GM18511 (cell line): ENCODE measurements around the gene ZNF358.

Experiments
- ATAC-seq: cut with Tn5 transposase; IDR thresholded peaks from one replicate; pipeline ENCODE4 v1.9.1; 2021; ENCODE audit warnings: mild to moderate bottlenecking, moderate library complexity; ENCODE audit not compliant: unreplicated experiment

Gene ZNF358

DNA sequence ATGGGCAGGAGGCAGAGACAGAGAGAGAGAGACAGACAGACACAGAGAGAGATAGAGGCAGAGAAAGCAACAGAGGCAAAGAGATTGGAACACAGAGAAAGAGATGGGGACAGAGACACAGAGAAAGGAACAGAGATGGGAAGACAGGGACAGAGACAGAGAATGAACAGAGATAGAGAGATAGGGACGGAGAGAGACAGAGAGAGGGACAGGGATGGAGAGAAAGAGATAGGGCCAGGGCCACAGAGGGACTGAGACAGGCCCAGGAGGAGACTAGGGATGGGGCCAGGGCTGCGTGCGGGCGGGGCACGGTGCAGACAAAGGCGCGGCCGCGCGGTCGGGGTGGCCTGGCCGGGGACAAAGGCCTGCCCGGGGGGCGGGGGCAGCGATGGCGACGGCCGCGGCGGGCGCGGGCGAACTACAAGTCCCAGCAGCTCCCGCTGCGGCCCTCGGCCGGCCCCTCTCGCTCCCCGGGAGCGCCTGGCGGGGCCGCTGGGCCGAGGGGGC is at the start of gene ZNF358:
Gene ZNF358 (plus strand): TSS at position 459 of the 507 bp plus-strand sequence. CDS start 3,140 bp downstream, outside the sequence.
- no peak for ATAC-seq

DNA sequence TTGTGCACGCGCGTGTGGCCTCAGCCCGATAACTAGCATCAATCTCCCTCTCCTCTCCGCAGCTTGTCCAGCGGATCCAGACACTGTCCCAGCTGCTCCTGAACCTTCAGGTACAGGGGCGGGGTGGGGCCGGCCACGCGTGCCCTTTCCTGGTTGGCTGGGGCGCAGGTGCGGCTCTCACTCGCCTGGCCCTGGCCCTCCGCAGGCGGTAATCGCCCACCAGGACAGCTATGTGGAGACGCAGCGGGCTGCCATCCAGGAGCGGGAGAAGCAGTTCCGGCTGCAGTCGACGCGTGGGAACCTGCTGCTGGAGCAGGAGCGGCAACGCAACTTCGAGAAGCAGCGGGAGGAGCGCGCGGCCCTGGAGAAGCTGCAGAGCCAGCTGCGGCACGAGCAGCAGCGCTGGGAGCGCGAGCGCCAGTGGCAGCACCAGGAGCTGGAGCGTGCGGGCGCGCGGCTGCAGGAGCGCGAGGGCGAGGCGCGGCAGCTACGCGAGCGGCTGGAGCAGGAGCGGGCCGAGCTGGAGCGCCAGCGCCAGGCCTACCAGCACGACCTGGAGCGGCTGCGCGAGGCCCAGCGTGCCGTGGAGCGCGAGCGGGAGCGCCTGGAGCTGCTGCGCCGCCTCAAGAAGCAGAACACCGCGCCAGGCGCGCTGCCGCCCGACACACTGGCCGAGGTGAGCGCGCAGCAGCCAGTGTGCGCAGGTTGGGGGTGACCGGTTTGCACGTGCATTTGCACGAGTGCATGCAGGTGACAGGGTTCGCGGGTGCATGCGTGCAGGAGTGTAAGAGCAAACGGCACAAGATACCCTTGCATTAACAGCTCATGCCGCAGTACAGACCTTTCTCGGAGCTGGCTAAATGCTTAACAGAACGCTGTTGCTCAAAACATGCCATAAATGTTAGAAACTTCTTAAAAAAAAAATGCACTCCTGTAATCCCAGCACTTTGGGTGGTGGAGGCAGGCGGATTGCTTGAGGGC is 48.6 kb upstream of the ZNF358 start:
- ATAC-seq = no peak

DNA sequence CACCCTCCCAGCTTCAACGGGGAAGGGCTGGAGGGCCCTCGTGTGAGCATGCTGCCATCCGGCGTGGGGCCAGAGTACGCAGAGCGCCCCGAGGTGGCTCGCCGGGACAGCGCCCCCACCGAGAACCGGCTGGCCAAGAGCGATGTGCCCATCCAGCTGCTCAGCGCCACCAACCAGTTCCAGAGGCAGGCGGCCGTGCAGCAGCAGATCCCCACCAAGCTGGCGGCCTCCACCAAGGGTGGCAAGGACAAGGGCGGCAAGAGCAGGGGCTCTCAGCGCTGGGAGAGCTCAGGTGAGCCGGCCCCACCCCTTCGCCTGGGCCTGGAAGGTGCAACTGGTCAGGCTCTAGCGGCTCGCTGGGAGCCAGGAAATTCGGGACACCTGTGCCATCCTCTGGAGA is 47.1 kb upstream of the ZNF358 start:
- no peak for ATAC-seq

DNA sequence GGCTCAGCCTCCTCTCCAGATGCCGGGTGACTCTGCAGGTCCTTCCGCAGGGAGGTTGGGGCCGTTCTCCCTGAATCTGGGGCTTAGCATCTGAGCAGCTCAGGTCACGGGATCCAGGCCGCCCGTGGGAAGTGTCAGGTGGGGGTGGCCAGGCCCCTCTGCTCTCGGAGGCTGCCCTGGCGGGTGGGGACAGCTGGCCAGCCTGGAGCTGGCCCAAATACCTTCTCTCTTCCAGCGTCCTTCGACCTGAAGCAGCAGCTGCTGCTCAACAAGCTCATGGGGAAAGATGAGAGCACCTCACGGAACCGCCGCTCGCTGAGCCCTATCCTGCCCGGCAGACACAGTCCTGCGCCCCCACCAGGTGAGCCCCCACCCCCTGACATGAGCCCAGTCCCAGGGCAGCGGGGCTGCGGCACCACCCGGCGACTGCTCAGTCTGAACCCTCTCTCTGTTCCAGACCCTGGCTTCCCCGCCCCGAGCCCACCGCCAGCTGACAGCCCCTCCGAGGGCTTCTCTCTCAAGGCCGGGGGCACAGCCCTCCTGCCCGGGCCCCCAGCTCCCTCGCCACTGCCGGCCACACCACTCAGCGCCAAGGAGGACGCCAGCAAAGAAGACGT is 46.1 kb upstream of the ZNF358 start:
- ATAC-seq = no peak

DNA sequence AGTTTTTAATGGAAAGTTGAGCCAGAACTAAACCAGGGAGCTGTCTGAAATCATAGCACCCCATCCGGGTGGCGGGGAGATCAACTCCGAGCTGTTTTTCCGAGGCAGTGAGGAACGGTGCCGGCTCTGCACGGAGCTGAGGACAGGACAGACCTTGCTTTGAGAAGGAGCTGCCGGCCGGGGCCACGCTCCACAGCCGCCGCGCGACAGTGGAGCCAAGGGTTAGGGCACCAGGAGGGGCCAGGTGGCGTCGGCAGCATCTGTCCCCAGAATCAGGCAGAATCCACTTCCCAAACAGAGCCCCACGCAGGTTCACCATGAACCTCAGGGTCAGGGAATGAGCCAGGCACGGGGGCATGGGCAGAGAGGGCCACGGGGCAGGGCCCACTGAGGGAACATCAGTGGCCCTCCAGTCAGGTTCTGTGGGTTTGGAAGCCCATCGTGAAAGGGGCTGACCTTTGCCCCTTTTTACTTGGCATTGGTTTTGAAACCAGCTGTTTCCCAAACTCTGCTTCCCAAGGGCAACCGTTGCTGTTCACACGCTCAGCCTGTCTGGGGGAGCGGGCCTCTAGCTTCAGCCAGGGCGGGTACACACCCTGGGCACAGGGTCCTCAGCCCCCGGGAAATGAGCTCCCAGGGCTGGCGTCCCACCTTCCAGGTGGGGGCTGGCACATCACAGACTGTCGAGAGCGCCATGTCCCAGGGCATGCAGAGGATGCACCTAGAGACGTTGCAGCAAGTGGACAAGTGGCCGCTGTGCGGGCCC is 45.2 kb upstream of the ZNF358 start:
- ATAC-seq = no peak

DNA sequence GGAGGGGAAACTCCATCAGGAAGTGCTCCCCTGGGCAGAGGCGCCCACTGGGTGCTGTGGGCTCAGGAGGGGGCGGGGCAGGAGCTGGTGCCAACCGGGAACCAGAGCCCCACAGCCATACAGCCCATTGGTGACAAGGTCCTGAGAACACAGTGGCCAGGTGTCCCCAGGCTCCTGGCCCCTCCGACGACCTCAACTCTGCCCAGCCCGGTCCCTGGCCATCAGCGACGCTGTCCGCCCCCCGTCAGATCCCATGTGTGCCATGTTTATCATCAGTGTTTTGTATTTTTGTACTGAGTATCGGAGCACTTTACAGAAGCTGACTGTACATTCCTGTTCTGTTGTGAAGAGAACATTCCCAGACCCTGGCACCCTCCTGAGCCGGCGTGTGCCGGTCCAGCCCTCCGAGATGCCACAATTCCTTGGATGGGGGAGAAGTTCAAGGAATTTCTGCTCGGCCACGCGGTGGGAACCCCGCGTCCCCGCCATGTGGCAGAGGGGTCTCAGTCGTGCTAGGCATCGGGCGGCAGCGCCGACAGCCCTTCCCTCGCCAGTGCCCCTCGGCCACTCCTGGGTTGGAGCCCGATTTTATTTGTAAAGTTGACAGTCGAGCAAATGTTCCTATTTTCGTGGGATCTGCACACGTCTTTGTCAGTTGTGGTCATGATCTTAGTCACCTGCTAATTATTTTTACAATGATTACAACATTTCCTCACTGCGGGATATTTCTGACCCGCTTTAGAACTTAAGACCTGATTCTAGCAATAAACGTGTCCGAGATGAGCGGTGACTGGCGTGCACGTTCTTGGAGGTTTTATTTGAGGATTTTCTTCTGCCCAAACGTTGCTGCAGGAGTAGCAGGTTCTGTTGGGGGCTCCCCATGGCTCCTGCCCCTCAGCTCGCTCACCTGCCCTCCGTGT is 43.9 kb upstream of the ZNF358 start:
- no peak for ATAC-seq

DNA sequence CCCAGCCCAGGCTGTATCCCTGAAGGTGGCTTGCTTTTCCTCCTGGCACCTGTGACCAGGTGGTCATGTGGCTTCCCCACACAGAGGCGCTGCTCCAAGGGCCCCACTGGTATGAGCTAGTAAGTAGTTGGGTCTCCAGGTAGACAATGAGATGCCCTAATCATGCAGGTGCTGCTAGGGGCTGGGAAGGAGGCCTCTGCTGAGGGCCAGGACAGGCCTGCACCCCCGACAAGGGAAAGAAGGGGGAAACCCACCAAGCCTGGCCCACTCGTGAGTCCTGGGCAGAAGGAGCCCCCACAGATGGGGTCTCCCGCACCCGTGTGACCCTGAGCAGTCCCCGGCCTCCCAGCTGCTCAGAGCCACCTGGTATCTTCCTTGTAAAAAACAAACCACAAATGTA is 40.2 kb upstream of the ZNF358 start:
- no peak for ATAC-seq

DNA sequence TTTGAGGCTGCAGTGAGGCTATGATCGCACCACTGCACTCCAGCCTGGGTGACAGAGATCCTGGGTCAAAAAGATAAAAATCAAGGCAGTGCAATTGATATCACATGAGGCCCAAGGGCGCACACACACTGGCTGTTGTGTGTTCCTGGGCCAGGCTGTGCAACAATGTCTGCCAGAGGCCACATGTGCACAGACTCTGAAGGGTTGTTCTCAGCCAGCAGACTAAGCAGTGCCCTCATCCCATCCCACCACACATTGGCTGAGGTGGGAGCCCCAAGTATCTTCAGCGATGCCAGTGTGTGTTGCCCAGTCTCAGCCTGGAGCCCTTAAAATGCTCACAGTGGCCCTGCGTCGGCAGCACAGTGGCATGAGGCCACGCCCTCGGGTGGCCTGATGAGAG is 39.7 kb upstream of the ZNF358 start:
- no peak for ATAC-seq

DNA sequence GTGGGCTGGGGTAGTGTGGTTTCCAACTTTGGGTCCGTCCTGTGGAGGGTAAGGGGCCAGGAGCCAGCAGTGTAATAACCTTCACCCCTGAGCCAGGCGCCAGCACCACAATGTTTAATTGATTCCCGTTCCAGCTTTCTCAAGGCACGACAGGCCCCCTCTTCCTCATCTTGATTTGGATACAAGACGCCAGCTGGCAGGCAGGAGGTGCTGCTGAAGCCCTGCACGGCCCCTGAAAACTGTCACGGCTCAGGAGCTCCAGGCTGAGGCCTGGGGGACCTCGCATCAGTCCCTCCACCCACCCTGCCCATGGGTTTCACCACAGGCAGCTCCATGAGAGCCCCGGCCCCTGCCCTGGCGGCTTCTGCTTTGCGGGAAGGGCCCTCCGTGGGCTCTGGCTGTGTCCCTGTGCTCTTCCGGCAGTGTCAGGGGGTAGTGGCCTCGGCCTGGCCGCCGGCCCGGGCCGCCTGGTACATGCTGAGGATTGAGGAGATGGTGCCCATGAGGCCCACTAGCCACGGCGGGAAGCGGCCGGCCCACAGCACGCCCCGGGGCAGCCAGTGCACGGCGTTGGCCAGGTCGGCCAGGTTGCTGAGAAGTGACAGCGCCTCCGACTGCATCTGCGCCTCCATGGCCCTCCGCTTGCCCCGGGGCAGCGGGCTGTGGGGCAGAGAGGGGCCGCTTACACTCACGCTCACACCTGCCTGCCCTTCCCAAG is 39.0 kb upstream of the ZNF358 start:
- no peak for ATAC-seq

DNA sequence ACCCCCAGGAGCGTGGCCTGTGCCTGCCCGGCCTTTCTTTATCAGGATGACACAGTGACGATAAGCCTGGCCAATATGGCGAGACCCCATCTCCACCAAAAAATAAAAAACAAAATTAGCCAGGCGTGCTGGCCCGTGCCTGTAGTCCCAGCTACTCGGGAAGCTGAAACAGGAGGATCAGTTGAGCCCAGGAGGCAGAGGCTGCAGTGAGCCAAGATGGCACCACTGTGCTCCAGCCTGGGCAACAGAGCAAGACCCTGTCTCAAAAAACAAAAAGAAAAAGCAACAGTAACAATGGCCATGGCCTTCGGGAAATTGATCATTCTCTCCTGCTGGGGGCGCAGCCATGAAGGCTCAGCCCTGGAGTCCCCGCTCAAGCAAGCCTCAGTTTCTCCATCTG is 38.1 kb upstream of the ZNF358 start:
- no peak for ATAC-seq

DNA sequence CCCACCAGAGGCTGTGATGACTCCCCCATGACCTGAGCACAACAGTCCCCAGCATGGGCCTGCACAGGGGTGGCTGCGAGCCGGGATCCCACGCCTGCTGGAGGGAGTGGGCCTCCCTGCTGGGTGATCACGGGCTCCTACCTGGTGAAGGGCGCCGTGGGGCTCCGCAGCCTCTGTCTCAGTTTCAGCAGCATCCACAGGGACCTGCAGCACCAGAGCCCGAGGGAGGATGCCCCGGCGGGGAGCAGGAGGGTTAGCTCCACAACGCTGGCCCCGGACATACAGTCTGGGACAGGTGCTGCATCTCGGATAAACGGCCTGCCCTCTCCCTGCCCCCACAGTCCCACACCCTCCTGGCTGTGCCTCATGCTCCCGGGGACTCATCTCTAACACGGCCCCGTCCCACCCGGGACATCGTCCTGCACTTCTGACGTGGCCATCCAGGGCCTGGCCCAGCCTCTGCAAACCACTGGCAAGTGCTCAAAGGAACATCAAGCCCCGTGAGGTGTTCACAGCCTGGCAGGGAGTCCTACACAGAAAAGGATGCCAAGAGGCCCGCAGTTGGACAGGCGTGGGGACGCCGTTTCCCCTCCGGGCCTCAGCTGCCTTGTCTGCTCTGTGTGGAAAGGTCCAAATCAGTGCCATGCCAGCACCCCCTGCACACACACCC is 37.6 kb upstream of the ZNF358 start:
- no peak for ATAC-seq

DNA sequence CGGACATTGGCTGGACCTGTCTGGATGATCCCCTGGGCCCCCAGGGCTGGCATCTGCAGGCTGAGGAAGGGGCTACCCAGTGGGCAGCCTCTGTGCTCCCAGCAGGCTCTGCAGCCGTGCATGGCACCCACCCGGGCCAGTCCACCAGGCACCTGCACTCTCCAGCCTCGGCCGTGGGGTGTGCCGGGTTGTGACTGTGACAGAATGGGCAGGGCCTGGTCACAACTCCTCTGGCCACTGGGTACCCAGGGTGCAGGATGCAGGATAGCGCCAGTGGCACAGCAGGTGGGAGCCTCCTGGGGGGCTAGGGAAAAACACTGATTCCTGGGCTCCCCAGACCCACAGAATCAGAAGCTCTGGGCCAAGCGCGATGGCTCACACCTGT is 37.1 kb upstream of the ZNF358 start:
- no peak for ATAC-seq

DNA sequence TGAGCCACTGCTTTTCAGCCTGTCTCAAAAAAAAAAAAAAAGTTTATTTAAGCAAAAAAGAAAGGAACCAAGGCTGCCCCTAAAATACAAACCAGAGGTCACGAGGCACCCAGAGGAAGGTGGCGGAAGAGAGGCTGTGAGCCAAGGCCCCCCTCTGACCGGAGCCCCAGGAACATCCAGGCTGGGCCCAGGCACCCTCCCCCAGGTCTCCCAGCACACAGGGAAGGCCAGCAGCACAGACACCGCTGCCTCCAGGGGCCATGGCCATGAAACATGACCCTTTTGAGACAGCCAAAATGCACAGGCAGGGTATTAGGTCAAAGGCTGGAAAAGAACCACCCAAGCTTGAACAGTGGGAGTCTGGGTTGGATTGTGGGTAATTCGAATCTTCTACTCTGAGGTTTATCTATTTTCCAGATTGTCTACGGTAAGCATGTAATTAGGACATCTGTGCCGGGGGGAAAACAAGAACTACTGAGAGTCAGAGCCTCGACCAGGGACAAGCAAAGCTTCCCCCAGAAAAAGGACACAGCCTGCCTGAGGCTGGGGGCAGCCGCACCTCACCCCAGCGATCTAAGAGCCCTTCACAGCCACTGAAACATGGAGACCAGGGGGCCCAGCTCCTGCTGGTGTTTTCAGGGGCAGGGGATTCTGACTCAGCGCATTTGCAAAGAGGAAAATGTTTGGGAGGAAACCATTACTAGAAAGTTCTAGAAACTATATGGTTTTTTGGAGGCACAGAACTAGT is 35.5 kb upstream of the ZNF358 start:
- no peak for ATAC-seq

DNA sequence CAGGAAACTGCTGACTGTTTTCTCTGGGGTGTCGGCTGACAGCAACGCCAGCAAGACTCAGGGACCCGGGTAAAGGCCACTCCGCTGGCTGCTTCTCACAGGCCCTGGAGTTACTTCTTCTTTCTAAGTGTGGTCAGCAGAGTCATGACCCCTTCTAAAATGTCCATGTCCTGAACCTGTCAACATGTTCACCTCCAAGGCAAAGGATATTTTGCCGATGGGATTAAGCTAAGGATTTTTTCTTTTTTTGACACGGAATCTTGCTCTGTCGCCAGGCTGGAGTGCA is 35.0 kb upstream of the ZNF358 start:
- no peak for ATAC-seq

DNA sequence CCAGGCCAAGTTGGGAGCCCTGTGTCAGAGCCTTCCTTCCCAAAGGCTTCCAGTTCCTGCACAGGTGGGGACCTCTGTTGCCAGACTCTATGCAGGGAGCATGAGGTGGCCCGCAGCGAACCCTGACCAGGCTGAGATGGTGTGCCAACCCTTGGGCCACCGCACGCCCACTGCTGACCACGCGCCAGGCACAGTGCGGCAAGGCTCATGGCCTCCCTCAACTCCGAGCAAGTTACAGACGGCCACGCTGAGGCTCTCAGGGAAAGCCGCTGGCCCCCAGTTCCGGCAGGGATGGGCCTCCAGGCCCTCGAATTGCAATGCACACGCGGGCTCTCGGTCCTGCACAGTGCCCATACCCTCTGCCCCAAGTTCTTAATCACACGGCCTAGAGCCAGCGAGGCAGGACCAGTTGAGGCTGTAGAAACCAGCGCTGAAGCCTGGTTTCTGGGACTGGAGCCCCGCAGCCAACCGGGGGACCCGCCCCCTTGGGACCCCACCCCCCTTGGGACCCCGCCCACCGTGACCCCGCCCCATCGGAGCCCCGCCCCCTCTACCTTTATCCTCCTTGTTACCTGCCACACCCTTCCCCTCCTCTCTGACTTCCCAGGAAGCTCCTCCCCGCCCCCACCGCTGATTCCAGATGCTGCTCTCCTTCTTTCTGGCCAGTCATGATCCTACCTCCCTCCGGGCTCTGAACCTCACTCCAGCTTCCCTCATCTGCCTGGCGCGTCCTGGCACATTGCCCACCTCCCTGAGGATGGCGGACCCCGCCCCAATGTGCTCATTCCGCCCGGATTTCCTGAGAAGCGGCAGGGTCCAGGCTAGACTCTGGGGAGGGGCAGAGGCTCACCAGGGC is 33.1 kb upstream of the ZNF358 start:
- ATAC-seq = no peak

DNA sequence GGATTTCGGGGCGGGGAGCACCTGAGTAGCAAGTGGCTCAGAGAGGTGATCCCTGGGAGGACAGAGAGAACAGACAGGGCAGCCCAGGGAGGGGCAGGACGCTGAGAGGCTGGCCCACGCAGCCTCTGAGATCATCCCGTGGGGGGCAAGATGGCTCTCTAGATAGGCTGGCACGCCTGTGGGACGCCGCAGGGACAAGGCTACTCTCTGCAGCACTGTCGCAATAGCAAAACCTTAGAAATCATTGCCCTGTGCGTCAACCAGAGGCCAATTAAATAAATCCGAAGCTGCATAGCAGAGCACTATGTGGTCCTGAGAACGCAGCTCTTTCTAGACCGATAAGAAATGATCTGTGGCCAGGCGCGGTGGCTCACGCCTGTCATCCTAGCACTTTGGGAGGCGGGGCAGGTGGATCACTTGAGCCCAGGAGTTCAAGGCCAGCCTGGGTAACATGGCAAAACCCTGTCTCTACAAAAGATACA is 32.1 kb upstream of the ZNF358 start:
- ATAC-seq = no peak

DNA sequence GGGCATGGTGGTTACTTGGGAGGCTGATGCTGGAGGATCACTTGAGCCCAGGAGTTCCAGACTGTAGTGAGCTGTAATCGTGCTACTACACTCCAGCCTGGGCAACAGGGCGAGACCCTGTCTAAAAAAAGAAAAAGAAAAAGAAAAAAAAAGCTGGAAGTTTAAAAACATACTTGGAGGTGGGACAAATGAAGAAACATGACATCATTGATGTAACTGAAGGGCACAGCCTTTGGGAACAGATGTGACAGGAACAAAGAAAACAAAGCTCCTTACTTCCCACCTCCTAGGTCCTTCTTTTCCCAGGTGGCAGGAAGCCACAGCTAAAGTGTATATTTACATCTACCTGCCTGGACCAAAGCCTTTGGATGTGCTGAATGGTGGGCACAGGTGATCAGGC is 29.0 kb upstream of the ZNF358 start:
- ATAC-seq = no peak
